ENCODE data around the gene PLA2G4D.
A peak's percentile ranks its signal among the peaks of the same experiment; 100 is the strongest.

PLA2G4D gene

GRCh38 chr15:42080919-42081830 lies 13.2 kb downstream of the PLA2G4D start:
- Histone ChIP-seq H3K27ac (ENCODE audit: low read length) (no peak overlapping the region), H3K36me3 (ENCODE audit: control insufficient read depth, low read depth, low read length) (no peaks in the 10 kb centered on the region), H3K9ac (ENCODE audit: low read length) (no peak overlapping the region)

GRCh38 chr15:42080186-42080918 lies 14.0 kb downstream of the PLA2G4D start:
- Histone ChIP-seq H3K36me3 (ENCODE audit: control insufficient read depth, low read depth, low read length) (no peaks in the 10 kb centered on the region), H3K9me3 (ENCODE audit: control insufficient read depth, low read depth, low read length) (no peaks in the 10 kb centered on the region), H3K4me1 (ENCODE audit: control insufficient read depth, low read depth, low read length) (peaks cover 10% of the 10 kb centered on the region), H3K27me3 (ENCODE audit: control insufficient read depth, insufficient read depth, low read length) (no peaks in the 10 kb centered on the region), H3K9ac (ENCODE audit: low read length) (no peak overlapping the region), H3K4me3 (ENCODE audit: low read length) (peak overlapping the region; percentile 22), H3K27ac (ENCODE audit: low read length) (no peak overlapping the region)

More at GRCh38 chr15:42080919-42081830, 13.2 kb downstream of the PLA2G4D start:
- Histone ChIP-seq H3K4me1 (ENCODE audit: control insufficient read depth, low read depth, low read length) (peaks cover 10% of the 10 kb centered on the region), H3K4me3 (ENCODE audit: low read length) (no peak overlapping the region), H3K27me3 (ENCODE audit: control insufficient read depth, insufficient read depth, low read length) (no peaks in the 10 kb centered on the region), H3K9me3 (ENCODE audit: control insufficient read depth, low read depth, low read length) (no peaks in the 10 kb centered on the region)

GRCh38 chr15:42079401-42079908 lies 14.9 kb downstream of the PLA2G4D start:
- Histone ChIP-seq H3K27me3 (ENCODE audit: control insufficient read depth, insufficient read depth, low read length) (no peaks in the 10 kb centered on the region), H3K9ac (ENCODE audit: low read length) (no peak overlapping the region), H3K9me3 (ENCODE audit: control insufficient read depth, low read depth, low read length) (no peaks in the 10 kb centered on the region), H3K4me3 (ENCODE audit: low read length) (no peak overlapping the region), H3K36me3 (ENCODE audit: control insufficient read depth, low read depth, low read length) (no peaks in the 10 kb centered on the region), H3K27ac (ENCODE audit: low read length) (no peak overlapping the region), H3K4me1 (ENCODE audit: control insufficient read depth, low read depth, low read length) (peaks cover 10% of the 10 kb centered on the region)

GRCh38 chr15:42078903-42079302 lies 15.5 kb downstream of the PLA2G4D start:
- no peaks in the 10 kb centered on the region for H3K36me3 ChIP-seq (ENCODE audit: control insufficient read depth, low read depth, low read length)
- H3K27me3 ChIP-seq (ENCODE audit: control insufficient read depth, insufficient read depth, low read length) = no peaks in the 10 kb centered on the region
- no peak overlapping the region for H3K4me3 ChIP-seq (ENCODE audit: low read length)

GRCh38 chr15:42077689-42078088 lies 16.7 kb downstream of the PLA2G4D start:
- Histone ChIP-seq H3K36me3 (ENCODE audit: control insufficient read depth, low read depth, low read length) (no peaks in the 10 kb centered on the region), H3K4me3 (ENCODE audit: low read length) (no peak overlapping the region), H3K27ac (ENCODE audit: low read length) (no peak overlapping the region), H3K4me1 (ENCODE audit: control insufficient read depth, low read depth, low read length) (peaks cover 10% of the 10 kb centered on the region), H3K9me3 (ENCODE audit: control insufficient read depth, low read depth, low read length) (no peaks in the 10 kb centered on the region), H3K9ac (ENCODE audit: low read length) (no peak overlapping the region), H3K27me3 (ENCODE audit: control insufficient read depth, insufficient read depth, low read length) (no peaks in the 10 kb centered on the region)

More at GRCh38 chr15:42078903-42079302, 15.5 kb downstream of the PLA2G4D start:
- Histone ChIP-seq H3K9ac (ENCODE audit: low read length) (no peak overlapping the region), H3K27ac (ENCODE audit: low read length) (no peak overlapping the region), H3K9me3 (ENCODE audit: control insufficient read depth, low read depth, low read length) (no peaks in the 10 kb centered on the region), H3K4me1 (ENCODE audit: control insufficient read depth, low read depth, low read length) (peaks cover 10% of the 10 kb centered on the region)

- Histone ChIP-seq H3K9ac (ENCODE audit: low read length) (no peak overlapping the region), H3K36me3 (ENCODE audit: control insufficient read depth, low read depth, low read length) (no peaks in the 10 kb centered on the region), H3K4me3 (ENCODE audit: low read length) (no peak overlapping the region), H3K4me1 (ENCODE audit: control insufficient read depth, low read depth, low read length) (no peaks in the 10 kb centered on the region), H3K9me3 (ENCODE audit: control insufficient read depth, low read depth, low read length) (no peaks in the 10 kb centered on the region), H3K27ac (ENCODE audit: low read length) (no peak overlapping the region), H3K27me3 (ENCODE audit: control insufficient read depth, insufficient read depth, low read length) (no peaks in the 10 kb centered on the region)
Measured at GRCh38 chr15:42073418-42073817, 20.9 kb downstream of the PLA2G4D start.

- no peak overlapping the region for H3K4me3 ChIP-seq (ENCODE audit: low read length)
- no peak overlapping the region for H3K27ac ChIP-seq (ENCODE audit: low read length)
- H3K4me1 ChIP-seq (ENCODE audit: control insufficient read depth, low read depth, low read length) = no peaks in the 10 kb centered on the region
- no peaks in the 10 kb centered on the region for H3K27me3 ChIP-seq (ENCODE audit: control insufficient read depth, insufficient read depth, low read length)
- no peaks in the 10 kb centered on the region for H3K36me3 ChIP-seq (ENCODE audit: control insufficient read depth, low read depth, low read length)
- H3K9me3 ChIP-seq (ENCODE audit: control insufficient read depth, low read depth, low read length) = no peaks in the 10 kb centered on the region
- H3K9ac ChIP-seq (ENCODE audit: low read length) = no peak overlapping the region
Measured at GRCh38 chr15:42072141-42072685, 22.1 kb downstream of the PLA2G4D start.

GRCh38 chr15:42071717-42072116 lies 22.6 kb downstream of the PLA2G4D start:
- H3K27me3 ChIP-seq (ENCODE audit: control insufficient read depth, insufficient read depth, low read length) = no peaks in the 10 kb centered on the region
- no peak overlapping the region for H3K4me3 ChIP-seq (ENCODE audit: low read length)
- H3K36me3 ChIP-seq (ENCODE audit: control insufficient read depth, low read depth, low read length) = no peaks in the 10 kb centered on the region
- H3K27ac ChIP-seq (ENCODE audit: low read length) = no peak overlapping the region
- no peak overlapping the region for H3K9ac ChIP-seq (ENCODE audit: low read length)
- H3K4me1 ChIP-seq (ENCODE audit: control insufficient read depth, low read depth, low read length) = no peaks in the 10 kb centered on the region
- no peaks in the 10 kb centered on the region for H3K9me3 ChIP-seq (ENCODE audit: control insufficient read depth, low read depth, low read length)

- Histone ChIP-seq H3K9ac (ENCODE audit: low read length) (no peak overlapping the region), H3K9me3 (ENCODE audit: control insufficient read depth, low read depth, low read length) (no peaks in the 10 kb centered on the region), H3K4me3 (ENCODE audit: low read length) (no peak overlapping the region), H3K27me3 (ENCODE audit: control insufficient read depth, insufficient read depth, low read length) (no peaks in the 10 kb centered on the region), H3K36me3 (ENCODE audit: control insufficient read depth, low read depth, low read length) (no peaks in the 10 kb centered on the region), H3K27ac (ENCODE audit: low read length) (no peak overlapping the region), H3K4me1 (ENCODE audit: control insufficient read depth, low read depth, low read length) (no peaks in the 10 kb centered on the region)
Measured at GRCh38 chr15:42070976-42071350, 23.4 kb downstream of the PLA2G4D start.

- H3K9me3 ChIP-seq (ENCODE audit: control insufficient read depth, low read depth, low read length) = no peaks in the 10 kb centered on the region
- no peaks in the 10 kb centered on the region for H3K36me3 ChIP-seq (ENCODE audit: control insufficient read depth, low read depth, low read length)
- no peaks in the 10 kb centered on the region for H3K4me1 ChIP-seq (ENCODE audit: control insufficient read depth, low read depth, low read length)
- H3K27me3 ChIP-seq (ENCODE audit: control insufficient read depth, insufficient read depth, low read length) = no peaks in the 10 kb centered on the region
- no peak overlapping the region for H3K9ac ChIP-seq (ENCODE audit: low read length)
- no peak overlapping the region for H3K27ac ChIP-seq (ENCODE audit: low read length)
- H3K4me3 ChIP-seq (ENCODE audit: low read length) = no peak overlapping the region
Measured at GRCh38 chr15:42070279-42070975, 23.9 kb downstream of the PLA2G4D start.
